ENCODE results near the gene DYNLT1.

DNA sequence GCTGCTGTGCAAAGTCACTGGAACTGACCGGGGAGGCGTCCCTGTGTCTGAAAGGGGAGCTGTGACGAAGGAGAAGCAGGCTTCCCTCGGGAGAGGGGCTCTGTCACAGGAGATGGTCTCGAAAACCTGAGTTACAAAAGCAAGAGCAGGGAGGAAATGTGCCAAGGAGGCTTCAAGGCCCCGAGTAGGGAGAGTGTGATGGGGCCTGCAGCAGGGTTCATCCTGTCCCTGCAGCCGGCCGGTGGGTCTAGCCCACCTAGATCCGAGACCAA, 16.7 kb downstream of the DYNLT1 start:
- TF ChIP-seq, protein P1, sequence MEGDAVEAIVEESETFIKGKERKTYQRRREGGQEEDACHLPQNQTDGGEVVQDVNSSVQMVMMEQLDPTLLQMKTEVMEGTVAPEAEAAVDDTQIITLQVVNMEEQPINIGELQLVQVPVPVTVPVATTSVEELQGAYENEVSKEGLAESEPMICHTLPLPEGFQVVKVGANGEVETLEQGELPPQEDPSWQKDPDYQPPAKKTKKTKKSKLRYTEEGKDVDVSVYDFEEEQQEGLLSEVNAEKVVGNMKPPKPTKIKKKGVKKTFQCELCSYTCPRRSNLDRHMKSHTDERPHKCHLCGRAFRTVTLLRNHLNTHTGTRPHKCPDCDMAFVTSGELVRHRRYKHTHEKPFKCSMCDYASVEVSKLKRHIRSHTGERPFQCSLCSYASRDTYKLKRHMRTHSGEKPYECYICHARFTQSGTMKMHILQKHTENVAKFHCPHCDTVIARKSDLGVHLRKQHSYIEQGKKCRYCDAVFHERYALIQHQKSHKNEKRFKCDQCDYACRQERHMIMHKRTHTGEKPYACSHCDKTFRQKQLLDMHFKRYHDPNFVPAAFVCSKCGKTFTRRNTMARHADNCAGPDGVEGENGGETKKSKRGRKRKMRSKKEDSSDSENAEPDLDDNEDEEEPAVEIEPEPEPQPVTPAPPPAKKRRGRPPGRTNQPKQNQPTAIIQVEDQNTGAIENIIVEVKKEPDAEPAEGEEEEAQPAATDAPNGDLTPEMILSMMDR (IDR thresholded peaks at IDR 0.05), result no peak
- TF ChIP-seq POLR2A (IDR thresholded peaks at IDR 0.05), result no peak

Data from ovary (tissue), 3 donors.